Panc1 (cell line): ENCODE data around the gene VEZT. TPM values are rescaled to one million over a fixed set of nuclear protein-coding genes. Genes with fewer than 3 reads are reported as not detected.

Experiments used
- ATAC-seq: fragments of 200-7000 bp; cut with Tn5 transposase; 2 replicates; pipeline ENCODE4 v1.9.1; 2020; ENCODE audit warnings: mild to moderate bottlenecking, moderate library complexity
- BruUV-seq: library from RNA; stranded (reverse); fragments of 400-500 nt; replicated peaks from 2 replicates; lab custom pipeline; 2021; lab: Mats Ljungman, UMichigan
- CTCF ChIA-PET: fragments of 300-600 bp; sonication (Branson Sonifier 250); formaldehyde crosslinking; loops from one replicate; lab custom pipeline; 2022; ENCODE audit warnings: antibody characterized with exemption; lab: Charles Lee
- POLR2A ChIA-PET: fragments of 300-600 bp; sonication (Branson Sonifier 250); formaldehyde crosslinking; loops from one replicate; lab custom pipeline; 2022; ENCODE audit warnings: antibody characterized with exemption; lab: Charles Lee
- DNase-seq: peaks from one replicate; pipeline ENCODE4 v3.0.0-alpha.2; 2010; ENCODE audit warnings: low read depth, low spot score
- H3K27ac ChIP-seq: 2 replicates; pipeline ENCODE4 v1.5.1; 2011; ENCODE audit warnings: mild to moderate bottlenecking, low read length, inconsistent platforms
- H3K27me3 ChIP-seq: fragments of 200-500 bp; sonication (Bioruptor generic); 2 replicates; pipeline ENCODE4 v1.6.0; 2014; ENCODE audit warnings: low read length, inconsistent platforms; ENCODE audit not compliant: control insufficient read depth, insufficient read depth
- H3K36me3 ChIP-seq: fragments of 200-500 bp; sonication (Bioruptor generic); 2 replicates; pipeline ENCODE4 v1.5.1; 2014; ENCODE audit warnings: inconsistent platforms, mild to moderate bottlenecking, low read length, moderate library complexity; ENCODE audit not compliant: control insufficient read depth, insufficient read depth
- H3K4me1 ChIP-seq: 2 replicates; pipeline ENCODE4 v1.5.1; 2011; ENCODE audit warnings: inconsistent platforms, mild to moderate bottlenecking, low read length, moderate library complexity; ENCODE audit not compliant: control insufficient read depth, insufficient read depth
- H3K4me3 ChIP-seq, 2 experiments: 2 replicates each; pipeline ENCODE4 v1.5.1; 2011 to 2012; ENCODE audit warnings: low read depth in 2 of 2, low read length in 2 of 2, mild to moderate bottlenecking in 2 of 2, inconsistent platforms in 1 of 2, moderate library complexity in 1 of 2
- H3K9me3 ChIP-seq: fragments of 200-500 bp; sonication (Bioruptor generic); 2 replicates; pipeline ENCODE4 v1.5.1; 2014; ENCODE audit warnings: low read depth, mild to moderate bottlenecking, inconsistent platforms, low read length, moderate library complexity; ENCODE audit not compliant: control insufficient read depth, insufficient read depth
- POLR2AphosphoS5 ChIP-seq: IDR thresholded peaks from 2 replicates; pipeline ENCODE4 v1.6.1; 2012; ENCODE audit warnings: mild to moderate bottlenecking, low read depth, low read length, moderate library complexity
- SIN3A ChIP-seq: IDR thresholded peaks from 2 replicates; pipeline ENCODE4 v1.6.1; 2012; ENCODE audit warnings: low read depth, mild to moderate bottlenecking, low read length, moderate library complexity, borderline replicate concordance; ENCODE audit not compliant: insufficient read depth
- TCF7L2 ChIP-seq: IDR thresholded peaks from 2 replicates; pipeline ENCODE4 v1.6.1; 2011; ENCODE audit warnings: mild to moderate bottlenecking, low read depth, low read length, inconsistent platforms
- in situ Hi-C: cut with HindIII; loops from 2 replicates; pipeline ENCODE4 v1.10.0; 2016; ENCODE audit warnings: low sequenced_read_pairs, low pct_unique_long_range_greater_than_20kb
- intact Hi-C: fragments of 100-400 bp; cut with micrococcal nuclease; formaldehyde crosslinking; loops from one replicate; pipeline ENCODE4 v1.10.0; 2022; ENCODE audit not compliant: unreplicated experiment
- total RNA-seq: library from RNA; stranded (reverse); gene quantifications from one replicate; pipeline ENCODE4 v1.2.1, GENCODE V29; 2021; ENCODE audit not compliant: unreplicated experiment
- TF ChIP-seq, protein P1 (sequence below): fragments of 450-650 bp; IDR thresholded peaks from 2 replicates; pipeline ENCODE4 v1.5.1; 2017; ENCODE audit warnings: mild to moderate bottlenecking
- TF ChIP-seq, protein P2 (sequence below), 2 experiments: IDR thresholded peaks; 2 replicates each; pipeline ENCODE4 v1.6.1; 2011 to 2012; ENCODE audit warnings: low read depth in 2 of 2, control low read depth in 1 of 2, low read length in 1 of 2, mild to moderate bottlenecking in 1 of 2, moderate library complexity in 1 of 2; ENCODE audit not compliant: insufficient read depth in 1 of 2

Gene VEZT
- total RNA-seq, 1 experiment from 2014 or later, result 70.6 TPM

DNA sequence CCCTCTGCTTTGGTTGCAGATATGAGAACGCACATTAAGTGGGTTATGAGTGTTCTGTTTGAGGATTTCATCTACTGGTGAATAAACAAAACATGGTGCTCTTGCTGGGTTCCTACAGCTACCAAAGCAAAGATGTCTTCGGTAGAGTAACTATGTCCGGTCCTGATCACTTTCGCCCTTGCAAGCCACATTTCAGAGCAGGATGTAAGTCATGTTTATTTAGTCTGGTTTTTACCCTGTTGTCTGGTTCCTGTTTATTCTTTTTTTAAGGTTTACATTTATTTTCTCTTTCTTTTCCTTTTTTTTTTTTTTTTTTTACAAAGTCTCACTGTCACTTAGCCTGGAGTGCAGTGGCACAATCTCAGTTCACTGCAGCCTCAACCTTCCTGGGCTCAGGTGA is 99.2 kb downstream of the VEZT start:
- Histone ChIP-seq H3K4me1 (peaks cover 8% of the 10 kb centered on the region; the same call in 1 of the 2 replicates), H3K4me3 (no peak overlapping the region), H3K36me3 (no peaks in the 10 kb centered on the region), H3K27me3 (no peaks in the 10 kb centered on the region; the same call in 1 of the 2 replicates), H3K9me3 (no peaks in the 10 kb centered on the region), H3K27ac (no peak overlapping the region)
- intact Hi-C loops, result loop anchor here (10.0 kb wide), 1 partner anchor 218 kb away; no protein-coding TSS in a partner anchor
- no TSS peak for BruUV-seq
- ChIA-PET POLR2A (no interaction called here), CTCF (no interaction called here)
- DNase-seq (no peak), ATAC-seq (no peak)
- TF ChIP-seq, protein P1, sequence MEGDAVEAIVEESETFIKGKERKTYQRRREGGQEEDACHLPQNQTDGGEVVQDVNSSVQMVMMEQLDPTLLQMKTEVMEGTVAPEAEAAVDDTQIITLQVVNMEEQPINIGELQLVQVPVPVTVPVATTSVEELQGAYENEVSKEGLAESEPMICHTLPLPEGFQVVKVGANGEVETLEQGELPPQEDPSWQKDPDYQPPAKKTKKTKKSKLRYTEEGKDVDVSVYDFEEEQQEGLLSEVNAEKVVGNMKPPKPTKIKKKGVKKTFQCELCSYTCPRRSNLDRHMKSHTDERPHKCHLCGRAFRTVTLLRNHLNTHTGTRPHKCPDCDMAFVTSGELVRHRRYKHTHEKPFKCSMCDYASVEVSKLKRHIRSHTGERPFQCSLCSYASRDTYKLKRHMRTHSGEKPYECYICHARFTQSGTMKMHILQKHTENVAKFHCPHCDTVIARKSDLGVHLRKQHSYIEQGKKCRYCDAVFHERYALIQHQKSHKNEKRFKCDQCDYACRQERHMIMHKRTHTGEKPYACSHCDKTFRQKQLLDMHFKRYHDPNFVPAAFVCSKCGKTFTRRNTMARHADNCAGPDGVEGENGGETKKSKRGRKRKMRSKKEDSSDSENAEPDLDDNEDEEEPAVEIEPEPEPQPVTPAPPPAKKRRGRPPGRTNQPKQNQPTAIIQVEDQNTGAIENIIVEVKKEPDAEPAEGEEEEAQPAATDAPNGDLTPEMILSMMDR, result no peak
- no peak for TF ChIP-seq TCF7L2
- TF ChIP-seq SIN3A, result no peak
- TF ChIP-seq POLR2AphosphoS5, result no peak
- TF ChIP-seq, protein P2, sequence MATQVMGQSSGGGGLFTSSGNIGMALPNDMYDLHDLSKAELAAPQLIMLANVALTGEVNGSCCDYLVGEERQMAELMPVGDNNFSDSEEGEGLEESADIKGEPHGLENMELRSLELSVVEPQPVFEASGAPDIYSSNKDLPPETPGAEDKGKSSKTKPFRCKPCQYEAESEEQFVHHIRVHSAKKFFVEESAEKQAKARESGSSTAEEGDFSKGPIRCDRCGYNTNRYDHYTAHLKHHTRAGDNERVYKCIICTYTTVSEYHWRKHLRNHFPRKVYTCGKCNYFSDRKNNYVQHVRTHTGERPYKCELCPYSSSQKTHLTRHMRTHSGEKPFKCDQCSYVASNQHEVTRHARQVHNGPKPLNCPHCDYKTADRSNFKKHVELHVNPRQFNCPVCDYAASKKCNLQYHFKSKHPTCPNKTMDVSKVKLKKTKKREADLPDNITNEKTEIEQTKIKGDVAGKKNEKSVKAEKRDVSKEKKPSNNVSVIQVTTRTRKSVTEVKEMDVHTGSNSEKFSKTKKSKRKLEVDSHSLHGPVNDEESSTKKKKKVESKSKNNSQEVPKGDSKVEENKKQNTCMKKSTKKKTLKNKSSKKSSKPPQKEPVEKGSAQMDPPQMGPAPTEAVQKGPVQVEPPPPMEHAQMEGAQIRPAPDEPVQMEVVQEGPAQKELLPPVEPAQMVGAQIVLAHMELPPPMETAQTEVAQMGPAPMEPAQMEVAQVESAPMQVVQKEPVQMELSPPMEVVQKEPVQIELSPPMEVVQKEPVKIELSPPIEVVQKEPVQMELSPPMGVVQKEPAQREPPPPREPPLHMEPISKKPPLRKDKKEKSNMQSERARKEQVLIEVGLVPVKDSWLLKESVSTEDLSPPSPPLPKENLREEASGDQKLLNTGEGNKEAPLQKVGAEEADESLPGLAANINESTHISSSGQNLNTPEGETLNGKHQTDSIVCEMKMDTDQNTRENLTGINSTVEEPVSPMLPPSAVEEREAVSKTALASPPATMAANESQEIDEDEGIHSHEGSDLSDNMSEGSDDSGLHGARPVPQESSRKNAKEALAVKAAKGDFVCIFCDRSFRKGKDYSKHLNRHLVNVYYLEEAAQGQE (IDR thresholded peaks at IDR 0.05; ENCODE audit: insufficient read depth in 1 of 2, low read depth in 2 of 2, low read length in 1 of 2), result no peak
- in situ Hi-C loops, result no loop called here

DNA sequence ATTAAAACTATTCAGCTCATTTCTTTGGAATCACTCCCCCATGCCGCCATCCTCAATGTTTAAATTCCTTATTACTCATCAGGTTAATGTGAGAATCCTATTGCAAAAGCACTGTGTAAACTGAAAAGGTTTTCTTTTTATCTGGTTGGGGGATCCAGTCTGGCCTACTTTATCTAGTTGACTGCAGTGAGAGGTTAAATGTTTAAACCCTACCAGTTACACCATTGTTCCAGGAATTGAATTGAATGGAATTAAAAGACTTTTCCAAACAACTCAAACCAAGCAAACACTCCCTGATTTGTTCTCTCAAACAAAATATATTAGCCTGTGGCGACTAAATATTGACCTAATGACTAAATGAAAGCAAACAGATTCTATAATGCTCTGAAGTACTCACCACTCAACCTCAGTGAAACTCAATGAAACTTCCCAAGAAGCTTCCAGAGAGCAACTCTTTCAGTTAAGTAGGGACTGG is 100.5 kb downstream of the VEZT start:
- Histone ChIP-seq H3K36me3 (no peaks in the 10 kb centered on the region), H3K9me3 (no peaks in the 10 kb centered on the region), H3K27me3 (no peaks in the 10 kb centered on the region; the same call in 1 of the 2 replicates), H3K4me1 (peaks cover 9% of the 10 kb centered on the region; the same call in 1 of the 2 replicates), H3K27ac (no peak overlapping the region), H3K4me3 (no peak overlapping the region)
- peak; percentile 90 for ATAC-seq
- no TSS peak for BruUV-seq
- CTCF ChIA-PET, result interaction anchor here (0.6 kb wide), 1 partner anchor 33 kb away, joined by 8 read pairs; no protein-coding TSS in a partner anchor
- intact Hi-C loops (loop anchor here (10.0 kb wide), 1 partner anchor 217 kb away; no protein-coding TSS in a partner anchor), in situ Hi-C loops (no loop called here)
- TF ChIP-seq TCF7L2, result peak; percentile 72
- TF ChIP-seq POLR2AphosphoS5, result peak; percentile 72; the same call in 1 of the 2 replicates
- no peak for TF ChIP-seq SIN3A
- DNase-seq, result peak; percentile 87
- POLR2A ChIA-PET, result no interaction called here
